ENCODE data around the gene ATP5PD. TPM values are rescaled to one million over a fixed set of nuclear protein-coding genes. Genes with fewer than 3 reads are reported as not detected.
A peak's percentile ranks its signal among the peaks of the same experiment; 100 is the strongest.

The ATP5PD gene
- total and polyA plus RNA-seq, 2 of the 13 experiments (the other 11 are each of a cell fraction or from before 2014, with no cell fraction given), result 158 to 428 TPM

DNA sequence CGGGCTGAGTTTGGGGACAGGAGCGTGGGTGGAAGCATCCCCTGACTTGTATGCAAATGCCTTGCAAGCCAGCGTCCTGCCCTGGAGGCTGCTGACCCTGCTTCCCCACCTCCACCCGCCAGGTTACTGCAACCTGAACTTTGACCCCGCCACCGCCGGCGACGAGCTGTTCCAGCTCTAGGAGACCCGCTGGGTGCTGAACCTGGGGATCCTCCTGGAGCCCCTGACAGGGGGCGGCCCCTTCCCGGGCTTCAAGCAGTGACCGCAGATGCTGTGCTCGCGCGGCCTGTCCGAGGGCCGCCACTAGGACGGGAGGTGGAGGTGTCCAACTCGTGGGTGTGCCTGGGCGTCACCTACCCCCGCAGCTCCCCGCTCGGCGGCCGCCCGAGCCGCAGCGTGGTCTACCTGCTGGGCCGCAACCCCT lies 30.3 kb upstream of the ATP5PD start (continued):
- no peak for TF ChIP-seq ZNF878 (CRISPR knock-in tag; IDR thresholded peaks at IDR 0.05)
- TF ChIP-seq, protein P1, sequence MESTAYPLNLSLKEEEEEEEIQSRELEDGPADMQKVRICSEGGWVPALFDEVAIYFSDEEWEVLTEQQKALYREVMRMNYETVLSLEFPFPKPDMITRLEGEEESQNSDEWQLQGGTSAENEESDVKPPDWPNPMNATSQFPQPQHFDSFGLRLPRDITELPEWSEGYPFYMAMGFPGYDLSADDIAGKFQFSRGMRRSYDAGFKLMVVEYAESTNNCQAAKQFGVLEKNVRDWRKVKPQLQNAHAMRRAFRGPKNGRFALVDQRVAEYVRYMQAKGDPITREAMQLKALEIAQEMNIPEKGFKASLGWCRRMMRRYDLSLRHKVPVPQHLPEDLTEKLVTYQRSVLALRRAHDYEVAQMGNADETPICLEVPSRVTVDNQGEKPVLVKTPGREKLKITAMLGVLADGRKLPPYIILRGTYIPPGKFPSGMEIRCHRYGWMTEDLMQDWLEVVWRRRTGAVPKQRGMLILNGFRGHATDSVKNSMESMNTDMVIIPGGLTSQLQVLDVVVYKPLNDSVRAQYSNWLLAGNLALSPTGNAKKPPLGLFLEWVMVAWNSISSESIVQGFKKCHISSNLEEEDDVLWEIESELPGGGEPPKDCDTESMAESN (CRISPR knock-in tag; conservative IDR thresholded peaks at IDR 0.05), result 0 out of 2 replicates have a peak, but pooled peaks have one; percentile 47
- TF ChIP-seq RBM22 (optimal IDR thresholded peaks at IDR 0.05; ENCODE audit: low read length), result no peak
- TF ChIP-seq ZNF530 (CRISPR knock-in tag; IDR thresholded peaks at IDR 0.05; ENCODE audit: low read depth), result no peak
- no peak for TF ChIP-seq ZBTB1 (CRISPR knock-in tag; IDR thresholded peaks at IDR 0.05; ENCODE audit: borderline replicate concordance)
- peak; percentile 67; the same call in 1 of the 2 replicates for TF ChIP-seq ETV5 (CRISPR knock-in tag; IDR thresholded peaks at IDR 0.05; ENCODE audit: borderline replicate concordance)
- 0 out of 2 replicates have a peak, but pooled peaks have one; percentile 21 for TF ChIP-seq HNRNPL (IDR thresholded peaks at IDR 0.05; ENCODE audit: low read depth, low read length)
- TF ChIP-seq DNMT3B (CRISPR knock-in tag; conservative IDR thresholded peaks at IDR 0.05), result no peak
- no peak for TF ChIP-seq ZNF780A (CRISPR knock-in tag; IDR thresholded peaks at IDR 0.05)
- TF ChIP-seq PTBP1 (IDR thresholded peaks at IDR 0.05; ENCODE audit: low read depth, low read length, poor library complexity, severe bottlenecking), result no peak
- no peak for TF ChIP-seq AKNA (CRISPR knock-in tag; IDR thresholded peaks at IDR 0.05; ENCODE audit: borderline replicate concordance)
- TF ChIP-seq ZKSCAN8 (CRISPR knock-in tag; IDR thresholded peaks at IDR 0.05; ENCODE audit: borderline replicate concordance), result no peak
- no peak for TF ChIP-seq JUN (CRISPR knock-in tag; IDR thresholded peaks at IDR 0.05)
- TF ChIP-seq, protein P2, sequence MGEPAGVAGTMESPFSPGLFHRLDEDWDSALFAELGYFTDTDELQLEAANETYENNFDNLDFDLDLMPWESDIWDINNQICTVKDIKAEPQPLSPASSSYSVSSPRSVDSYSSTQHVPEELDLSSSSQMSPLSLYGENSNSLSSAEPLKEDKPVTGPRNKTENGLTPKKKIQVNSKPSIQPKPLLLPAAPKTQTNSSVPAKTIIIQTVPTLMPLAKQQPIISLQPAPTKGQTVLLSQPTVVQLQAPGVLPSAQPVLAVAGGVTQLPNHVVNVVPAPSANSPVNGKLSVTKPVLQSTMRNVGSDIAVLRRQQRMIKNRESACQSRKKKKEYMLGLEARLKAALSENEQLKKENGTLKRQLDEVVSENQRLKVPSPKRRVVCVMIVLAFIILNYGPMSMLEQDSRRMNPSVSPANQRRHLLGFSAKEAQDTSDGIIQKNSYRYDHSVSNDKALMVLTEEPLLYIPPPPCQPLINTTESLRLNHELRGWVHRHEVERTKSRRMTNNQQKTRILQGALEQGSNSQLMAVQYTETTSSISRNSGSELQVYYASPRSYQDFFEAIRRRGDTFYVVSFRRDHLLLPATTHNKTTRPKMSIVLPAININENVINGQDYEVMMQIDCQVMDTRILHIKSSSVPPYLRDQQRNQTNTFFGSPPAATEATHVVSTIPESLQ (CRISPR knock-in tag; conservative IDR thresholded peaks at IDR 0.05), result no peak
- no peak for TF ChIP-seq MED13 (CRISPR knock-in tag; IDR thresholded peaks at IDR 0.05)
- no peak; the same call in 1 of the 2 replicates for TF ChIP-seq ISL2 (CRISPR knock-in tag; IDR thresholded peaks at IDR 0.05)
- no peak for TF ChIP-seq ZNF737 (CRISPR knock-in tag; IDR thresholded peaks at IDR 0.05; ENCODE audit: borderline replicate concordance)
- no peak; the same call in 1 of the 2 replicates for TF ChIP-seq KMT2B (CRISPR knock-in tag; IDR thresholded peaks at IDR 0.05)
- no peak for TF ChIP-seq HNRNPH1 (optimal IDR thresholded peaks at IDR 0.05; ENCODE audit: low read depth, low read length)
- no peak for TF ChIP-seq ZKSCAN5 (CRISPR knock-in tag; IDR thresholded peaks at IDR 0.05)
- TF ChIP-seq ZNF292 (CRISPR knock-in tag; IDR thresholded peaks at IDR 0.05; ENCODE audit: borderline replicate concordance, low read depth), result peak; percentile 95
- TF ChIP-seq REL (CRISPR knock-in tag; conservative IDR thresholded peaks at IDR 0.05), result no peak
- peak; percentile 70; the same call in 1 of the 2 replicates for TF ChIP-seq ZNF614 (CRISPR knock-in tag; IDR thresholded peaks at IDR 0.05; ENCODE audit: borderline replicate concordance)
